ENCODE data around the gene BCL6.
"Not testable (repeated sequence)": the region's sequence is repeated elsewhere in the genome, so short reads cannot be mapped to it uniquely, and the experiment has no call there.

The BCL6 gene

GRCh38 chr3:187685948-187686347 is 59.3 kb downstream of the BCL6 start:
- no peaks in the 10 kb centered on the region for H3F3A ChIP-seq (ENCODE audit: insufficient read depth, low read length)
- H3K79me2 ChIP-seq (ENCODE audit: insufficient read depth, low read length), result no peaks in the 10 kb centered on the region
- H2AFZ ChIP-seq (ENCODE audit: low read length), result no peak overlapping the region
- no peaks in the 10 kb centered on the region for H3K9me2 ChIP-seq (ENCODE audit: low read depth, low read length)
- no peak overlapping the region for H3K4me2 ChIP-seq (ENCODE audit: low read length)
- H3K9ac ChIP-seq (ENCODE audit: low read length), result no peak overlapping the region
- H3K27ac ChIP-seq (ENCODE audit: low read depth, low read length, poor library complexity, severe bottlenecking), result no peak overlapping the region
- 0 out of 2 replicates have a peak, but pooled peaks cover 6% of the 10 kb centered on the region for H3K27me3 ChIP-seq (ENCODE audit: insufficient read depth, low read length)
- no peaks in the 10 kb centered on the region for H4K20me1 ChIP-seq (ENCODE audit: insufficient read depth, low read length)
- H3K4me3 ChIP-seq (ENCODE audit: low read depth, low read length, poor library complexity, severe bottlenecking), result no peak overlapping the region
- H3K4me1 ChIP-seq (ENCODE audit: insufficient read depth, low read length, severe bottlenecking), result no peaks in the 10 kb centered on the region
- no peak for TF ChIP-seq EZH2 (IDR thresholded peaks at IDR 0.05; ENCODE audit: borderline replicate concordance, low read length)
- TF ChIP-seq, protein P1, sequence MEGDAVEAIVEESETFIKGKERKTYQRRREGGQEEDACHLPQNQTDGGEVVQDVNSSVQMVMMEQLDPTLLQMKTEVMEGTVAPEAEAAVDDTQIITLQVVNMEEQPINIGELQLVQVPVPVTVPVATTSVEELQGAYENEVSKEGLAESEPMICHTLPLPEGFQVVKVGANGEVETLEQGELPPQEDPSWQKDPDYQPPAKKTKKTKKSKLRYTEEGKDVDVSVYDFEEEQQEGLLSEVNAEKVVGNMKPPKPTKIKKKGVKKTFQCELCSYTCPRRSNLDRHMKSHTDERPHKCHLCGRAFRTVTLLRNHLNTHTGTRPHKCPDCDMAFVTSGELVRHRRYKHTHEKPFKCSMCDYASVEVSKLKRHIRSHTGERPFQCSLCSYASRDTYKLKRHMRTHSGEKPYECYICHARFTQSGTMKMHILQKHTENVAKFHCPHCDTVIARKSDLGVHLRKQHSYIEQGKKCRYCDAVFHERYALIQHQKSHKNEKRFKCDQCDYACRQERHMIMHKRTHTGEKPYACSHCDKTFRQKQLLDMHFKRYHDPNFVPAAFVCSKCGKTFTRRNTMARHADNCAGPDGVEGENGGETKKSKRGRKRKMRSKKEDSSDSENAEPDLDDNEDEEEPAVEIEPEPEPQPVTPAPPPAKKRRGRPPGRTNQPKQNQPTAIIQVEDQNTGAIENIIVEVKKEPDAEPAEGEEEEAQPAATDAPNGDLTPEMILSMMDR (IDR thresholded peaks at IDR 0.05; ENCODE audit: low read length), result no peak
- H3K36me3 ChIP-seq (ENCODE audit: insufficient read depth, low read length), result no peaks in the 10 kb centered on the region
- H3K9me3 ChIP-seq (ENCODE audit: low read length), result peaks cover 2% of the 10 kb centered on the region; the same call in 1 of the 2 replicates

- H3K4me3 ChIP-seq (ENCODE audit: low read depth, low read length, poor library complexity, severe bottlenecking), result no peak overlapping the region
- H3K9me3 ChIP-seq (ENCODE audit: low read length), result peaks cover 2% of the 10 kb centered on the region; the same call in 1 of the 2 replicates
- H3K36me3 ChIP-seq (ENCODE audit: insufficient read depth, low read length), result no peaks in the 10 kb centered on the region
- no peaks in the 10 kb centered on the region for H3K79me2 ChIP-seq (ENCODE audit: insufficient read depth, low read length)
- H4K20me1 ChIP-seq (ENCODE audit: insufficient read depth, low read length), result no peaks in the 10 kb centered on the region
- 0 out of 2 replicates have a peak, but pooled peaks cover 6% of the 10 kb centered on the region for H3K27me3 ChIP-seq (ENCODE audit: insufficient read depth, low read length)
- no peaks in the 10 kb centered on the region for H3K4me1 ChIP-seq (ENCODE audit: insufficient read depth, low read length, severe bottlenecking)
- H3F3A ChIP-seq (ENCODE audit: insufficient read depth, low read length), result no peaks in the 10 kb centered on the region
- H3K4me2 ChIP-seq (ENCODE audit: low read length), result no peak overlapping the region
- no peak overlapping the region for H2AFZ ChIP-seq (ENCODE audit: low read length)
- no peak overlapping the region for H3K27ac ChIP-seq (ENCODE audit: low read depth, low read length, poor library complexity, severe bottlenecking)
- TF ChIP-seq, protein P1 (IDR thresholded peaks at IDR 0.05; ENCODE audit: low read length), result no peak
- no peak for TF ChIP-seq EZH2 (IDR thresholded peaks at IDR 0.05; ENCODE audit: borderline replicate concordance, low read length)
- no peaks in the 10 kb centered on the region for H3K9me2 ChIP-seq (ENCODE audit: low read depth, low read length)
- no peak overlapping the region for H3K9ac ChIP-seq (ENCODE audit: low read length)
These were observed 60.4 kb downstream of the BCL6 start for GRCh38 chr3:187684880-187685279.

- 0 out of 2 replicates have a peak, but pooled peaks cover 6% of the 10 kb centered on the region for H3K27me3 ChIP-seq (ENCODE audit: insufficient read depth, low read length)
- H3K36me3 ChIP-seq (ENCODE audit: insufficient read depth, low read length), result no peaks in the 10 kb centered on the region
- H3K27ac ChIP-seq (ENCODE audit: low read depth, low read length, poor library complexity, severe bottlenecking), result no peak overlapping the region
- TF ChIP-seq EZH2 (IDR thresholded peaks at IDR 0.05; ENCODE audit: borderline replicate concordance, low read length), result no peak
- TF ChIP-seq, protein P1 (IDR thresholded peaks at IDR 0.05; ENCODE audit: low read length), result no peak
- H3K79me2 ChIP-seq (ENCODE audit: insufficient read depth, low read length), result no peaks in the 10 kb centered on the region
- H4K20me1 ChIP-seq (ENCODE audit: insufficient read depth, low read length), result no peaks in the 10 kb centered on the region
- peaks cover under 1% of the 10 kb centered on the region for H3K4me1 ChIP-seq (ENCODE audit: insufficient read depth, low read length, severe bottlenecking)
- no peak overlapping the region for H2AFZ ChIP-seq (ENCODE audit: low read length)
- H3F3A ChIP-seq (ENCODE audit: insufficient read depth, low read length), result no peaks in the 10 kb centered on the region
- no peak overlapping the region for H3K9ac ChIP-seq (ENCODE audit: low read length)
- H3K9me3 ChIP-seq (ENCODE audit: low read length), result peaks cover 2% of the 10 kb centered on the region; the same call in 1 of the 2 replicates
- H3K9me2 ChIP-seq (ENCODE audit: low read depth, low read length), result no peaks in the 10 kb centered on the region
- no peak overlapping the region for H3K4me2 ChIP-seq (ENCODE audit: low read length)
- no peak overlapping the region for H3K4me3 ChIP-seq (ENCODE audit: low read depth, low read length, poor library complexity, severe bottlenecking)
These were observed 60.8 kb downstream of the BCL6 start for GRCh38 chr3:187684444-187684843.

DNA sequence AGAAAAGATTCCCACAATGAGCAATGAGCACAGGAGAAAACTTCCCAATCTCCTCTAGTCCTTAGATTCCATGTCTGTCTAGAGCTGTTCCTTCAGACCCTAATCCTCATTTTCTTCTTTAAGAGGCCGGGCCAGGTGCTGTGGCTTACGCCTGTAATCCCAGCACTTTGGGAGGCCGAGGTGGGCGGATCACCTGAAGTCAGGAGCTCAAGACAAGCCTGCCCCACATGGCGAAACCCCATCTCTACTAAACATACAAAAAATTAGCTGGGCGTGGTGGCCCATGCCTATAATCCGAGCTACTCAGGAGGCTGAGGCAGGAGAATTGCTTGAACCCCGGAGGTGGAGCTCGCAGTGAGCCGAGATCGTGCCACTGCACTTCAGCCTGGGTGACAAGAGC is 63.5 kb downstream of the BCL6 start:
- not testable (repeated sequence) for H3K27ac ChIP-seq (ENCODE audit: low read depth, low read length, poor library complexity, severe bottlenecking); H3F3A ChIP-seq (ENCODE audit: insufficient read depth, low read length)

More for the DNA sequence above, 63.5 kb downstream of the BCL6 start:
- not testable (repeated sequence) for H3K36me3 ChIP-seq (ENCODE audit: insufficient read depth, low read length); H3K4me3 ChIP-seq (ENCODE audit: low read depth, low read length, poor library complexity, severe bottlenecking); H3K4me2 ChIP-seq (ENCODE audit: low read length); H3K9me3 ChIP-seq (ENCODE audit: low read length); H3K9me2 ChIP-seq (ENCODE audit: low read depth, low read length); H3K9ac ChIP-seq (ENCODE audit: low read length); H3K27me3 ChIP-seq (ENCODE audit: insufficient read depth, low read length); H2AFZ ChIP-seq (ENCODE audit: low read length); H3K79me2 ChIP-seq (ENCODE audit: insufficient read depth, low read length); H3K4me1 ChIP-seq (ENCODE audit: insufficient read depth, low read length, severe bottlenecking); H4K20me1 ChIP-seq (ENCODE audit: insufficient read depth, low read length)
